Aorta (tissue), 5 donors: ENCODE measurements around the gene NECTIN2. TPM values are rescaled to one million over a fixed set of nuclear protein-coding genes. Genes with fewer than 3 reads are reported as not detected.

Source experiments
- ATAC-seq: fragments of 200-7000 bp; cut with Tn5 transposase; one replicate; pipeline ENCODE4 v1.9.1; 2022; ENCODE audit warnings: moderate library complexity; ENCODE audit not compliant: low FRiP score
- DNase-seq, 2 donors: peaks; one replicate each; pipeline ENCODE4 v3.0.0-alpha.2; 2020
- H3K27ac ChIP-seq, 2 donors: one replicate each; pipeline ENCODE4 v1.5.1; 2013; ENCODE audit warnings: low read length in 2 of 2, mild to moderate bottlenecking in 2 of 2, moderate library complexity in 2 of 2, control low read depth in 1 of 2, inconsistent platforms in 1 of 2, low read depth in 1 of 2
- H3K27me3 ChIP-seq, 2 donors: one replicate each; pipeline ENCODE4 v1.6.1; 2013; ENCODE audit warnings: control low read depth in 1 of 2, low read length in 1 of 2, mild to moderate bottlenecking in 1 of 2, moderate library complexity in 1 of 2; ENCODE audit not compliant: insufficient read depth in 2 of 2, control insufficient read depth in 1 of 2
- H3K36me3 ChIP-seq, 2 donors: one replicate each; pipeline ENCODE4 v1.6.1; 2013; ENCODE audit warnings: control low read depth in 1 of 2, low read length in 1 of 2, mild to moderate bottlenecking in 1 of 2; ENCODE audit not compliant: insufficient read depth in 2 of 2, control insufficient read depth in 1 of 2
- H3K4me1 ChIP-seq, 2 donors: one replicate each; pipeline ENCODE4 v1.6.1; 2013; ENCODE audit warnings: low read length in 2 of 2, control low read depth in 1 of 2, mild to moderate bottlenecking in 1 of 2, moderate library complexity in 1 of 2; ENCODE audit not compliant: insufficient read depth in 2 of 2, control insufficient read depth in 1 of 2
- H3K4me3 ChIP-seq, 2 donors: one replicate each; pipeline ENCODE4 v1.5.1; 2013; ENCODE audit warnings: low read length in 2 of 2, control low read depth in 1 of 2, mild to moderate bottlenecking in 1 of 2
- H3K9me3 ChIP-seq: one replicate; pipeline ENCODE4 v1.6.1; 2013; ENCODE audit warnings: mild to moderate bottlenecking, low read length; ENCODE audit not compliant: control insufficient read depth
- WGBS, 2 donors: extraction: QIAGEN DNeasy Blood & Tissue Kit; methylation state at CpG; one replicate each; pipeline ENCODE4 v1.1.7; 2013; 5-methylcytosine and 5-hydroxymethylcytosine counted together
- intact Hi-C, 2 donors: fragments of 100-400 bp; cut with DNase I; formaldehyde crosslinking; loops; one replicate each; pipeline versions ENCODE4 v1.14.2 to v1.15.0; 2022
- polyA plus RNA-seq, 2 donors: library from polyadenylated mRNA; stranded (reverse); fragments of 200-250 nt; gene quantifications; one replicate each; pipeline ENCODE4 v1.2.3, GENCODE V29; 2013
- total RNA-seq, 2 donors: library from RNA; stranded (reverse); fragmentation: NEBNext Ultra II Directional; extraction: Animal tissue kit (Norgen Biotek cat#: 25700); gene quantifications; one replicate each; pipeline ENCODE4 v1.2.1, GENCODE V29; 2021
- donor health status: healthy with polysubstance abuse.
- donor health status: Bipolar disorder and iron deficiency.
- donor health status: DM: no; HTN: no; CAD: no.
- donor health status: DM: no; HTN: no; CAD: no.
- donor health status: DM: yes; HTN: yes; CAD: no.

NECTIN2 gene
- total and polyA plus RNA-seq, 4 donors: 27.8 to 97.8 (median 68.8) TPM

GRCh38 chr19:44846455-44847143 lies 502 bp downstream of the NECTIN2 start:
- 0 to 1% methylated on average over 30 to 51 of the region's 51 CpGs for WGBS, 2 donors
- Histone ChIP-seq H3K36me3 (no peaks in the 10 kb centered on the region), H3K27ac (peak overlapping the region; percentile 51 to 80), H3K27me3 (no peaks in the 10 kb centered on the region), H3K9me3 (no peaks in the 10 kb centered on the region), H3K4me1 (no peaks in the 10 kb centered on the region), H3K4me3 (peak overlapping the region; percentile 76 to 88)
- intact Hi-C loops: no loop called here
- DNase-seq (peak; percentile 77 to 83), ATAC-seq (no peak)

- WGBS, 2 donors: 0% methylated on average over 45 to 47 of the region's 47 CpGs
- H3K36me3 ChIP-seq: no peaks in the 10 kb centered on the region
- no peaks in the 10 kb centered on the region for H3K4me1 ChIP-seq
- peak; percentile 77 to 90 for DNase-seq
- ATAC-seq: peak; percentile 27
- H3K27me3 ChIP-seq: no peaks in the 10 kb centered on the region
- intact Hi-C loops: loop anchor here in 1 of 2 donors (2.0 kb wide), 1 partner anchor 43 kb away; the partner anchor contains the start of gene TOMM40
- peak overlapping the region; percentile 76 to 88 for H3K4me3 ChIP-seq
- H3K9me3 ChIP-seq: no peaks in the 10 kb centered on the region
- H3K27ac ChIP-seq: peak overlapping the region; percentile 38 to 71
Measured at GRCh38 chr19:44847144-44848035, 1.3 kb downstream of the NECTIN2 start.

- intact Hi-C loops: loop anchor here in 1 of 2 donors (2.0 kb wide), 1 partner anchor 43 kb away; the partner anchor contains the start of gene TOMM40
- DNase-seq (peak; percentile 61 to 74), ATAC-seq (no peak)
- Histone ChIP-seq H3K9me3 (no peaks in the 10 kb centered on the region), H3K4me1 (no peaks in the 10 kb centered on the region), H3K4me3 (peak overlapping the region; percentile 76 to 88), H3K36me3 (no peaks in the 10 kb centered on the region), H3K27me3 (no peaks in the 10 kb centered on the region), H3K27ac (peak overlapping the region in 1 of 2 donors; percentile 71)
- 2 to 4% methylated on average over 19 of the region's 19 CpGs for WGBS, 2 donors
Measured at GRCh38 chr19:44848036-44848811, 2.1 kb downstream of the NECTIN2 start.

- Histone ChIP-seq H3K36me3 (no peaks in the 10 kb centered on the region), H3K9me3 (no peaks in the 10 kb centered on the region), H3K4me1 (no peaks in the 10 kb centered on the region), H3K27ac (peak overlapping the region in 1 of 2 donors; percentile 71), H3K27me3 (no peaks in the 10 kb centered on the region), H3K4me3 (no peak overlapping the region)
- intact Hi-C loops: loop anchor here in 1 of 2 donors (2.0 kb wide), 1 partner anchor 42 kb away; the partner anchor contains the start of gene TOMM40
- peak in 1 of 2 donors; percentile 78 for DNase-seq
- no peak for ATAC-seq
- WGBS, 2 donors: 19 to 27% methylated on average over 18 of the region's 18 CpGs
Measured at GRCh38 chr19:44848812-44849447, 2.8 kb downstream of the NECTIN2 start.

- H3K9me3 ChIP-seq: no peaks in the 10 kb centered on the region
- no peaks in the 10 kb centered on the region for H3K4me1 ChIP-seq
- no peak for DNase-seq
- intact Hi-C loops: loop anchor here in 1 of 2 donors (5.0 kb wide), 1 partner anchor 37 kb away; no protein-coding TSS in a partner anchor
- H3K36me3 ChIP-seq: peaks cover 0 to 2% of the 10 kb centered on the region in 2 donors
- H3K4me3 ChIP-seq: no peak overlapping the region
- no peak overlapping the region for H3K27ac ChIP-seq
- no peaks in the 10 kb centered on the region for H3K27me3 ChIP-seq
- WGBS, 2 donors: 59 to 62% methylated on average over 8 of the region's 8 CpGs
- ATAC-seq: no peak
Measured at GRCh38 chr19:44850641-44851109, 4.6 kb downstream of the NECTIN2 start.

- H3K27ac ChIP-seq: no peak overlapping the region
- no peaks in the 10 kb centered on the region for H3K9me3 ChIP-seq
- ATAC-seq: no peak
- no peak for DNase-seq
- no peaks in the 10 kb centered on the region for H3K4me1 ChIP-seq
- H3K4me3 ChIP-seq: no peak overlapping the region
- WGBS, 2 donors: 87 to 88% methylated on average over 2 of the region's 2 CpGs
- peaks cover 0 to 2% of the 10 kb centered on the region in 2 donors for H3K36me3 ChIP-seq
- intact Hi-C loops: loop anchor here in 1 of 2 donors (5.0 kb wide), 1 partner anchor 36 kb away; no protein-coding TSS in a partner anchor
- H3K27me3 ChIP-seq: no peaks in the 10 kb centered on the region
Measured at GRCh38 chr19:44851427-44851826, 5.3 kb downstream of the NECTIN2 start.

GRCh38 chr19:44855606-44856005 lies 9.5 kb downstream of the NECTIN2 start:
- Histone ChIP-seq H3K27ac (no peak overlapping the region), H3K27me3 (no peaks in the 10 kb centered on the region), H3K4me3 (no peak overlapping the region), H3K36me3 (peaks cover 0 to 2% of the 10 kb centered on the region in 2 donors), H3K9me3 (no peaks in the 10 kb centered on the region), H3K4me1 (no peaks in the 10 kb centered on the region)
- DNase-seq (no peak), ATAC-seq (no peak)
- WGBS, 2 donors: 94 to 95% methylated on average over 1 of the region's 1 CpG
- intact Hi-C loops: no loop called here
